ENCODE data around the gene OAS2.

The OAS2 gene

GRCh38 chr12:112978163-112979040, at the start of gene OAS2:
Gene OAS2, plus strand, starts transcription at chr12:112978519. Its CDS starts 90 bp downstream, at chr12:112978609.
- peak; percentile 82 to 84 for DNase-seq

GRCh38 chr12:112928978-112929377, 49.3 kb upstream of the OAS2 start:
- DNase-seq, result no peak

- no peak for DNase-seq
These were observed 48.6 kb upstream of the OAS2 start for GRCh38 chr12:112929715-112930114.

DNA sequence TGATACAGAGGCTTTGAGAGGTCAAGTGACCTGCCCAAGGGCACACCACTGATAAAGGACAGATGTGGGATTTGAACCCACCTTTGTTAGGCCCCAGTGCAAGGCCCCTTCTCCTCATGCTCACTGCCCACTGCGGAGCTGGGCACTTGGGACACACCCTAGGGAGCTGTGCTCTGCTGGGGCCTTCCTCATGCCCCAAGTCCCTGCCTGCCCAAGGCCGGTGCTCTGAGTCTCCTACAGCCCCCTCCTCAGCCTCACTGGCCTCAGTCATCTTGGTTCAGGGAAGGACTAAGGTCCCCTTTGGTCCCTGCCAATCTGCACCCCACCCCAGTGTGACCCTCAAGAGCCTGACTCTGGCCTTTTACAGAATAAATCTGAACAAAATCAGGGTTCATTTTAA, 48.0 kb upstream of the OAS2 start:
- no peak for DNase-seq

- no peak for DNase-seq
These were observed 45.7 kb upstream of the OAS2 start for GRCh38 chr12:112932485-112933128.

DNA sequence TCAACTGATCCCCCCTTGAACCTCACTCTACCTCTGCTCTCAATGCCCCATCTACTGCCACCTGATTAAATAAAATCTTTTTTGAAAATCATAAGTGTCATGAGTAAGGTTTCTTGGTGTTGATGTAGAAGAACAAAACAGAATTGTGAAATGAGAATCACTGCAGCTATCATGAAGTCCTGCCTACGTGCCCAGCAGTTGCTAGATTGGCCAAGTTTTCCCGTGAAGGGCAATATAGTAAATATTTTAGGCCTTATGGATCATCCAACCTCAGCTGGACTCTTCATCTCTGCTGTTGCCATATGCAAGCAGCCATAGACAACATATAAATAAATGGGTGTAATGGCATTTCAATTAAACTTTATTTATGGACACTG, 45.2 kb upstream of the OAS2 start:
- DNase-seq, result no peak

GRCh38 chr12:112936264-112936663, 42.1 kb upstream of the OAS2 start:
- no peak for DNase-seq

DNA sequence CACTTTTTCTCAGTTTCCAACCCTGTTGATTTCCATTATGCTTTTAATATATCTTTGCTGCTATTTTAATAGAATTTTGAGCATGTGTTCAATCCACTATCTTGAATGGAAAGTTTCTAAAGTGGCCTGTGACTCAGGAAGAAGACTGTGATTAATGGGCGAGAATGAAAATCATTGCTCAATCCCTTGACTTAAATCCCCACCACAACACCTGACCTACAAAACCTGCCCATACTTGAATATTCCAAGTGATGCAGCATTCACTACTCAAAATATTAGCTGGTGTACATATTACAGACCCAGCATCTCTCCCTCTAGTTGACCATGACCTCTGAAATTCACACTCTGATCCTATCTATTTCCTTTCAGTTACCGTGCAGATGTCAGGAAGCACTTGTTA, 41.4 kb upstream of the OAS2 start:
- DNase-seq, result no peak

- peak; percentile 79 to 84 for DNase-seq
These were observed 40.3 kb upstream of the OAS2 start, which contains the start of gene OAS3 for GRCh38 chr12:112937741-112938719. Gene OAS3, plus strand, starts transcription at chr12:112938474. Its CDS starts 57 bp downstream, at chr12:112938531.

DNA sequence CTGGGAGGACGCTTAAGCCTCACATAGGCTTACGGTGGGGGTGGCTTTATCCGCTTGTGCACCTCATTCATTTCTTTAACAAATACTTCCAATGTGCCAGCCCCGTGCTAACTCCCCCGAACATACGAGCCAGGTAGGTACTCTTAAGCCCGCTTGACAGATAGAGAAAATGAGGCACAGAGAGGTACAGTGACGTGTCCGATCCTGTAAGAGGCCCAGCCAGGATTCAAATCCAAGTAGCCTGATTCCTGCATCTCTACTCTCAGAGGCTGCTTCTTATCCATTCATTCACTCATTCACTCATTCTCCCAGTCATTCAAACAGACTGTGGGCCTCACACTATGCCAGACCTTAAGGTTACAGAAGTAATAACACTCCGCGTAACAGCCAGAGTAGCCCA, 39.6 kb upstream of the OAS2 start:
- DNase-seq, result no peak

- DNase-seq, result no peak
These were observed 38.4 kb upstream of the OAS2 start for GRCh38 chr12:112939761-112940381.

GRCh38 chr12:112941528-112942335, 36.6 kb upstream of the OAS2 start:
- no peak for DNase-seq

DNA sequence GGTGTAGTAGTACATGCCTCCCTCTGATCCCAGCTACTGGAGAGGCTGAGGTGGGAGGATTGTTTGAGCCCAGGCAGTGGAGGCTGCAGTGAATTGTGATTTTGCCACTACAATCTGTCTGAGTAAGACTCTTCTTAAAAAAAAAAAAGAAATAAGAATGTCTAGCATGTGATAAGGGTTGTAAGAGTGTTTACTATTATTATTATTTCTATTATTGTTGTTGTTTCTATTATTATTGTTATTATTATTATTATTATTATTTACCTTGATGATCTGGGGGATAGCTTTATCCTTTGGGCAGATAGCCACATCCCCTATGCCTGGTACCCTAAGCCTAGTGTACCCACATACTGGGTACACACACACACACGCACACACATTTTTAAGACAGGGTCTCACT, 35.7 kb upstream of the OAS2 start:
- DNase-seq, result no peak

- no peak for DNase-seq
These were observed 34.2 kb upstream of the OAS2 start for GRCh38 chr12:112944024-112944690.

DNA sequence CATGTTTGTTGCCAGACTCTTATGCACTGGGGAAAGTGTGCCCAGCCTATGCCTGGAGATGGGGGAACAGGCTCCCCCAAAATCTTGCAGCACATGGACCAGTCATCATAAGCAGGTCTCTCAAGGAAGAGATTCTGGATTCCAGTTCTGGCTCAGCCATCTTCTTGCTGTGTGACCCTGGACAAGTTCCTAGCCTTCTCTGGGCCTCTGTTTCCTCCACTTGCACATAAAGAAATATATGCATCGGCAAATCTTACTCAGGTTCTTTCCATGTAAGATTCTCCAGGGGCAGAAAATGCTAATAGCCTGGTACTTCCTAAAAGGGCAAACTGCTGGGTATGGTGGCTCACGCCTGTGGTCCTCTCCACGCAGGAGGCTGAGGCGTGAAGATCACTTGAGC, 32.8 kb upstream of the OAS2 start:
- DNase-seq, result no peak

- DNase-seq, result no peak
These were observed 31.9 kb upstream of the OAS2 start for GRCh38 chr12:112946236-112947000.

DNA sequence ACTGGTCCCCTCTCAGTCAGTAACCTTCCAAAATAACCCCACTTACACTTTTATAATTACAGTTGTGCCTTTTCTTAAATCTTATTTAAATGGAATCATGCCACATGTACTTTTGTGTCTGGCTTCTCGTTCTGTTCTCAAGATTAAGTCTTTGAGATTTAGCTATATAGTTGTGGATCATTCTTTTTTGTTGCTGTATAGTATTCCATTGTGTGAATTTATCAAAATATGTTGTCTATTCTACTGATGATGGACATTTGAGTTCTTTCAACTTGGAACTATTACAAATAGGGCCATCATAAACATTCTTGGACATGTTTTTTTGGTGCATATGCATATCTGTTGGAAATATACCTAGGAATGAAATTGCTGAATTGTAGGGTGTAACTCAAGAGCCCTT, 31.0 kb upstream of the OAS2 start:
- no peak for DNase-seq

GRCh38 chr12:112947761-112948160, 30.6 kb upstream of the OAS2 start:
- DNase-seq, result no peak

- no peak for DNase-seq
These were observed 29.5 kb upstream of the OAS2 start for GRCh38 chr12:112948806-112949205.

DNA sequence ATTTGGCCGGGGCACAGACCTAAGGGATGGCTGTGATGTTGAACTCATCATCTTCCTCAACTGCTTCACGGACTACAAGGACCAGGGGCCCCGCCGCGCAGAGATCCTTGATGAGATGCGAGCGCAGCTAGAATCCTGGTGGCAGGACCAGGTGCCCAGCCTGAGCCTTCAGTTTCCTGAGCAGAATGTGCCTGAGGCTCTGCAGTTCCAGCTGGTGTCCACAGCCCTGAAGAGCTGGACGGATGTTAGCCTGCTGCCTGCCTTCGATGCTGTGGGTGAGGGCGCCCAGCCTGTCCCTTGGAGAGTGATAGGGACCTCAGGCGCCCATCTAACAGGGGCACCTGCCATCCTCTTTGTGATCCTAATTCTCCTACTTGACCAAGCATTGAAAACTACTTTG, 27.6 kb upstream of the OAS2 start:
- no peak for DNase-seq

Measured in CD4-positive, alpha-beta T cell treated with Interleukin-1 beta for 1 hour (primary cell).